NCI-H1436 treated with DMSO at 0.1 percent for 48 hours (cell line): Measurements from ENCODE around the gene MCC.

Experiments
- DNase-seq: peaks from one replicate; lab custom pipeline; 2025; lab: John Stamatoyannopoulos, UW

MCC gene

GRCh38 chr5:113108485-113108884 is 379.8 kb downstream of the MCC start:
- no peak for DNase-seq

- DNase-seq: no peak
These were observed 381.4 kb downstream of the MCC start for GRCh38 chr5:113106821-113107220.

- DNase-seq: no peak
These were observed 382.5 kb downstream of the MCC start for GRCh38 chr5:113105693-113106280.

DNA sequence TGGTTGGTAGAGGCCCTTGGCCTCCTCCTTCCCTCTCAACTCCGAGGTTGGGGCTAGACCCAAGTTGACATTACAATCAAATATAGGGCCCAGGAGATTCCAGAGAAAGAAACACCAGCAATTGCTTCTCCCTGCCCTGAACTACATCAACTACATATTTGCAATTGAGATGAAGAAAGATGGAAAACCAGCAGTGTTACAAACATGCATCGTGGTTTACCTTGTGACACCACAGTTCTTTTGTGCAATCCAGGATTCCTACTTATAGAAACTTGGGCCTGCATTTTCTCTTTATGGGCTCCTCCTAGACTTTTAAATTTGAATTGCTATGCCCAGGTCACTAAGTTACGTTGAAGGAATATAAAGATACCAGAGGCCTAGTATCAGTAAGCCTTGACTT is 384.9 kb downstream of the MCC start:
- no peak for DNase-seq

GRCh38 chr5:113102121-113102531 is 386.1 kb downstream of the MCC start:
- DNase-seq: no peak

- no peak for DNase-seq
These were observed 387.3 kb downstream of the MCC start for GRCh38 chr5:113100981-113101380.

DNA sequence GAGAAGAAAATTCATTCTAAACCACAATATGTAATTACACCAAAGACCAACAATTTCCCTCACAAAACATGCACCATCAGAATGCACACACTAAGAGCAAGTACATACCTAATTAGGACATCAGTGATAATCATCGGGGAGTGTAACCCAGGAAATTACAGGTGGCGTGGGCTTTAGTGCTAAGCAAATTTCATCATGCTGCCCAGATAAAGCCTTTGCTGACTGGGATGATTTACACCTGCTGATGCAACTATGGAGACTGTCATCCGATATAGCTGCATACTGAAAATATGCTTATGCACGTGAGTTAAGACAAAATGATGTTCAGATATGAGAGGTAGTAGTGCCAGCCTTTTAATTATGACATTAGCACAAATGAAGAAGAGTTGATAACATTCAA is 388.4 kb downstream of the MCC start:
- DNase-seq: no peak

DNA sequence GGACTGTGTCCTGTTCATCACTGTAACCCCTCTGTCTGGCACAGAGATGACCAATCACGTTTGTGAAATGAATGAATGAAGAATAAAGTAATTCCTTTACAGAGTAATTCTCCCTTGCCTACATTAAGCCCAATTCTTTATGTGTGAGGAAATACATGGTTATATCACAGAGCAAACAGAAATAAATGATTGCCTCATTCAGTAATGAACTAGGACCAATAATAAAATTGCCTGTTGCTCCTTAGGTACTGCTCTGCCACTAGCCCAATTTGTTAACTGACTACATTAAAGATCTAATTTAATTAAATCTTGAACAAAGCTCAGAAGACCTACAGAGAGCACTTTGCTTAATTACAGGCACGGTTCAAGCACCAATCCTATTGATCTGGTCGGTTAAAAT is 389.9 kb downstream of the MCC start:
- no peak for DNase-seq

- no peak for DNase-seq
These were observed 392.4 kb downstream of the MCC start for GRCh38 chr5:113095831-113096230.

- no peak for DNase-seq
These were observed 394.7 kb downstream of the MCC start for GRCh38 chr5:113093558-113093957.

- no peak for DNase-seq
These were observed 395.6 kb downstream of the MCC start for GRCh38 chr5:113092683-113093082.

DNA sequence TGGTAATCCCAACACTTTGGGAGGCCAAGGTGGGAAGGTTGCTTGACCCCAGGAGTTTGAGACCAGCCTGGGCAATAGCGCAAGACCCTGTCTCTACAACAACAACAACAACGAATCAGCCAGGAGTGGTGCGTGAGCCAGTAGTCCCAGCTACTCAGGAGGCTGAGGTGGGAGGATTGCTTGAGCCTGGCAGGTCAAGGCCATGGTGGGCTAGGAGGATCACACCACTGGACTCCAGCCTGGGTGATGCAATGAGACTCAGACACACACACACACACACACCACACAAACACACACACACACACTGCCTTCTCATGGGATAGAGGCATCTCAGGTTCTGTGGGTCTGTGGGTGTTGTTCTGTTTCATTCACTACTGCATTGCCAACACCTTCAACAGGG is 396.6 kb downstream of the MCC start:
- no peak for DNase-seq

- DNase-seq: no peak
These were observed 397.7 kb downstream of the MCC start for GRCh38 chr5:113090336-113091106.

DNA sequence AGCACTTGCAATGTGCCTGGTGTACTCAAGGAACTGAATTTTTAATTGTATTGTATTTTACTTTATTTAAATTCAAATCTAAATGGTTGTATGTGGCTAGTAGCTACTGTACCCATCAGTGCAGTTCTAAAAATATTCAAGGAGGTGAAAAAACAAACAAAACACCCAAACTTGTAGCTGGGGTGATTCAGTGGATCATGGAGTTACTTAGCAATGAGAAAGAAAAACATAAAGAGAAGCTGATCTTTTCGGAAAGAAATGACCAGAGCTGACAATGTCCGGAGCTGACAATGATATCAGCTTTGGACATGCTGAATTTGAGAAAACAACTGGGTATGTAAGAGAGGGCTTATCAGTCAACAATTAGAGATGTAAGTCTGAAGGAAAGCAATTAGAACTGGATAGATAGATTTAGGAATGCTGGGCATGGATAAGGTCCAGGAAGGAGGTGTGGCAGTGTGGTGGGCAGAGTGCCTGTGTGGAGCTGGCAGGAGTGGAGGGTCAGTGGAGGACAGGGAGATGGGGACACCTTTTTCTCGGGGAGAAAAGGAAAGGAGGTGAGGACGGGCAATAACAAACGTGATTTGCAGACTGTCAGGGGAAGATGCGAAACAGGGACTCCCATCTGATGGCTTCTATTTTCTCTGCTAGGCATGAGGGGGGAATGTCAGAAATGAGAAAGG is 398.5 kb downstream of the MCC start:
- DNase-seq: no peak

GRCh38 chr5:113087976-113088514 is 400.2 kb downstream of the MCC start:
- no peak for DNase-seq

GRCh38 chr5:113085880-113086409 is 402.3 kb downstream of the MCC start:
- no peak for DNase-seq

GRCh38 chr5:113085084-113085414 is 403.2 kb downstream of the MCC start:
- DNase-seq: no peak

- no peak for DNase-seq
These were observed 403.7 kb downstream of the MCC start for GRCh38 chr5:113084402-113085083.

DNA sequence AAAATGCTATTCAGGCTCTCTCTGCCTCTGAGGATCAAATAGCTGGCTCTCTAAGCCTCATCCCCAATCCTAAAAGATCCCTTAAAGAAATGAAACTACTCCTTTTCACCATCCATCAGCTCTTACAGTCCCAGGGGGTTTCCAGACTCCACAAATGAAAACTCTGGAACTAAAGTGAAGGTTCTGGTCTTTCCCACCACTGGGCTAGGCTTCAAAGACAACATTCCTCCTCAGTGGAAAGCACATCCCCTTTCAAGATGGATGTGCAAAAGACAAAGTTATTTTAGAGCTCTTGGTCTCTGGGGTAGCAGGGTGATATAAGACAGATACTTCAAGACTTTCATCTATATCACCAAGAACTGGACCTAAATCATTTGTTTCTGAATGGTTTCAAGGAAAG is 404.8 kb downstream of the MCC start:
- DNase-seq: no peak

GRCh38 chr5:113082547-113082905 is 405.7 kb downstream of the MCC start:
- DNase-seq: no peak

GRCh38 chr5:113081881-113082546 is 406.2 kb downstream of the MCC start:
- no peak for DNase-seq
